SK-N-SH treated with all-trans-retinoic acid at 6 μM for 48 hours (cell line): ENCODE results near the gene CNN2.

Source experiments
- CSRNP3 ChIP-seq: fragments of 250-450 bp; sonication (Bioruptor Pico); IDR thresholded peaks from 2 replicates; pipeline ENCODE4 v1.5.1; 2021; ENCODE audit warnings: mild to moderate bottlenecking, moderate library complexity
- PATZ1 ChIP-seq: fragments of 250-450 bp; sonication (Bioruptor Pico); IDR thresholded peaks from 2 replicates; pipeline ENCODE4 v1.8.0; 2020; ENCODE audit warnings: mild to moderate bottlenecking, moderate library complexity, borderline replicate concordance
- RARB ChIP-seq: fragments of 250-450 bp; sonication (Bioruptor Pico); IDR thresholded peaks from 2 replicates; pipeline ENCODE4 v1.8.0; 2021; ENCODE audit warnings: mild to moderate bottlenecking, moderate library complexity
- SNAI2 ChIP-seq: fragments of 250-450 bp; sonication (Bioruptor Pico); IDR thresholded peaks from 2 replicates; pipeline ENCODE4 v1.5.0; 2020; ENCODE audit warnings: mild to moderate bottlenecking, moderate library complexity
- TSHZ2 ChIP-seq: fragments of 250-450 bp; sonication (Bioruptor Pico); IDR thresholded peaks from 2 replicates; pipeline ENCODE4 v1.5.0; 2020; ENCODE audit warnings: mild to moderate bottlenecking, moderate library complexity

- no peak for TF ChIP-seq CSRNP3 (CRISPR knock-in tag)
- no peak for TF ChIP-seq PATZ1 (CRISPR knock-in tag)
- no peak for TF ChIP-seq RARB (CRISPR knock-in tag)
- no peak for TF ChIP-seq TSHZ2 (CRISPR knock-in tag)
- no peak for TF ChIP-seq SNAI2 (CRISPR knock-in tag)
Measured at GRCh38 chr19:1082165-1082927, 55.9 kb downstream of the CNN2 start.
